ENCODE results near the gene SPON2.

Gene SPON2

DNA sequence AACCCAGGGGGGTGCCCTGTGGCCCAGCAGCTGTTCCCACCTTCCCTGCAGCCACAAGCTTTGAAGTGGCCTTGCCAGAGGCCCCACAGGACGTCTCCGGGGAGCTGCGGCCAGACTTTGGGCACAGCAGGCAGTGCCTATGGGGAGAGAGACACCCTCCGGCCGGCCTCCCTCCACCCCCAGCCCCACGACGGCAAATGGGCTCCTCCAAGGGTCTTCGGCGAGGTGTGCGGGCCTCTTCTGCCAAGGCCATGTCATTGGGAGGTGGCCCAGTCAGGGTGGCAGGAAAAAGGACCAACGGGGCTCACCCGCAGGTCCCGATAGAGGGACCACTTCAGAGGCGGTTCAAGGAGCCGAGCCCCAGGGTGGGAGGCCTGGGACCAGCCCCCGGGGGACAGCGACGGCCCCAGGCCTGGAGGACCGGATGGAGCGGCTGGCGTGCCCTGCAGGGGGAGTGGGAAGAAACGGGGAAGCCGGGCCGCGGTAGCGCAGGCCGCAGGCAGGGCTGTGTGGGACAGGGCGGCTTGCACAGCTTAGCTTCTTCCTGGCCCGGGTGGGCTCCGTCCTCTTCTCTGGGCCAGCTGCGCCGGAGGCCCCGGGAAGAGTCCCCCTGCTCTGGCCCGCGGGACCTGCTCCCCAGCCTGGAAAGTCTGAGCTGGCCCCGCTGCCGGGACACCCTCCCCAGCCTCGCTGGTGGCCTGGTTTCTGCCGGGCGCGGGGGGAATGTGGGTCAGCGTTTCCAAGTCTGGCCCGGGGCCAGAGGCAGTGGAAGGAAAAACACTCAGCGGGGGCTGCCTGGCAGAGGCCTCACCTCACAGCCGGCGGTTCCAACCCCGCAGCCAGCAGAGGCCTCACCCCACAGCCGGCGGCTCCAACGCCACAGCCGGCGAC, 21.9 kb upstream of the SPON2 start:
- no peak for DNase-seq

- no peak for DNase-seq
Observed at GRCh38 chr4:1193206-1194009, 21.0 kb upstream of the SPON2 start.

GRCh38 chr4:1192493-1193205, 20.3 kb upstream of the SPON2 start:
- no peak for DNase-seq

- no peak for DNase-seq
Observed at GRCh38 chr4:1192091-1192492, 19.7 kb upstream of the SPON2 start.

DNA sequence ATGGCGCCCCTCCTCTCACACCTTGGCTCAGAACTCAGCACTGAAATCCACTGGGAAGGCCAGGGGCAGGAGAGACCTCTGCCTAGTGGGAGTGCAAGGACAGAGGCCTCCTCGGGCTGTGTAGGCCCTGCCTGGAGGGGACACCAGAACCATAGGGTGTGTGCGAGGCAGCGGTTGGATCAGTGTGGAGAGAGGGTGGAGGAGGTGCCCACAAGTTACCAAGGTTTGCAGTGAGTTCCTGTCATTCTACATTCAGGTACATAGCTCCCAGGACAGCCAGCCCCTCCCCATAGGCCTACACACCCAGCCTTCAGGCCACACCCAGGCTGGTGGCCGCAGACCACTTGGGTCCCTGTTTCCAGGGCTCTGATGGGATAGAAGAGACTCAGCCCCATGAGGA, 19.2 kb upstream of the SPON2 start:
- DNase-seq: no peak

DNA sequence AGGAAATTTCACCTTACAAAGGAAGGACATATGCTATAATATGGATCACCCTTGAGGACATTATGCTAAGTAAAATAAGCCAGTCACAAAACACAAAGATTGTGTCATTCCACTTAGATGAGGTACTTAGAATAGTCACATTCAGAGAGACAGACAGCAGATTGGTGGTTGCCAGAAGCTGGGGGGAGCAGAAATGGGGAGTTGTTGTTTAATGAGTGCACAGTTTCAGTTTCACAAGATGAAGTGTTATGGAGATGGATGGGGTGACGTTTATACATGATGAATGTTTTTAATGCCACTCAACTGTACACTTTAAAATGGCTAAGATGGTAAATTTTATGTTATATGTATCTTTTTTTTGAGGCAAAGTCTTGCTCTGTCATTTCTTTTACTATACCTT, 14.8 kb upstream of the SPON2 start:
- DNase-seq: no peak

DNA sequence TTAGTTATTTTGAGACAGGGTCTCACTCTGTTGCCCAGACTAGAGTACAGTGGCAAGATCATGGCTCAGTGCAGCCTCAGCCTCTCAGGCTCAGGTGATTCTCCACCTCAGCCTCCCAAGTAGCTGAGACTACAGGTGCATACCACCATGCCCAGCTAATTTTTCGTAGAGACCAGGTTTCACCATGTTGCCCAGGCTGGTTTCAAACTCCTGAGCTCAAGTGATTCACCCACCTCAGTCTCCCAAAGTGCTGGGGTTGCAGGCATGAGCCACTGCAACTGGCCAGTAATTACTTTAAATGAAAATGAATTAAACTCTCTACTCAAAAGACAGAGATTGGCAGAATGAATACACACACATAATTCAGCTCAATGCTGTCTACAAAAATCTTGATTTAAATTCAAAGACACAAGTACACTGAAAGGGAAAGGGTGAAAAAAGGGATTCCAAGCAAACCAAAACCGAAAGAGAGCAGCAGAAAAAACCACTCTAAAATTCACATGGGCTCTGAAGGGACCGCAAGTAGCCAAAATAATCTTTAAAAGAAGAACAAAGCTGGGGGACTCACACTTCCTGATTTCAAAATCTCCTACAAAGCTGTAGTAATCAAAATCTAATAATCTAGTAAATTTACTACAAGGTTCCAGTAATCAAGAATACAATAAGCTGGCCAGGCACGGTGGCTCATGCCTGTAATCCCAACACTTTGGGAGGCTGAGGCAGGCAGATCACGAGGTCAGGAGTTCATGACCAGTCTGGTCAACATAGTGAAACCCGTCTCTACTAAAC, 11.8 kb upstream of the SPON2 start:
- no peak for DNase-seq

DNA sequence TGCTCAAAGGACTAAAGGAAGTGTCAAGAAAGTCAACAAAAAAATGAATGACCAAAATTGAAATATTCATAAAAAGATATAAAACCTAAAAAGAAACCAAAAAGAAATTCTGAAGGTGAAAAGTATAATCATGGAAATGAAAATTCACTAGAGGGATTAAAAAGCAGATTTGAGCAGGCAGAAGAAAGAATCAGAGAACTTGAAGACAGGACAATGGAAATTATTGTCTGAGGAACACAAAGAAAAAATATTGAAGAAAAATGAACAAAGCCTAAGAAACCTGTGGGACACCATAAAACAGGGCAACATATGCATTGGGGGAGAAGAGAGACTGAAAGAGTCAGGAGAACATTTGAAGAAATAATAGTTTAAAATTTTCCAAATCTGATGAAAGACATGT, 9.9 kb upstream of the SPON2 start:
- no peak for DNase-seq

- DNase-seq: no peak
Observed at GRCh38 chr4:1180663-1181062, 8.3 kb upstream of the SPON2 start.

DNA sequence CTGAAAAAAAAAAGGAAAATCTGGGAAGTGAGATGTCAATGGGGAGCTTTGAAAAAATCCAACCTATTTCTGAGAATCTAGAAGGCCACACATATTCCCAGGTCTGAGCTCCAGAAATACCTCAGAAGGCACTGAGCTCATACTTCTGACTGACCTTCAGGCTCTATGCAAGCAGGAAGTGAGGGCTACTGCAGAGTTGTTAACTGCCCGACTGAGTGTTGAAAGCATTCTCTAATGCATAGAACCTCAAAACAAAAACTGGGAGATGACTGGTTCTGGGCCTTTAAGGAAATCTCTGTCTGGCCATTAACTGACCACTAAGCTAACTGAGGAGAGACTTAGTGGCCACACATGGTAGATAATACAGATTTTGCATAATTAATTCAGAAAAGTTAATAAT, 7.6 kb upstream of the SPON2 start:
- no peak for DNase-seq

- no peak for DNase-seq
Observed at GRCh38 chr4:1179089-1179441, 6.7 kb upstream of the SPON2 start.

- DNase-seq: no peak
Observed at GRCh38 chr4:1178300-1179088, 6.1 kb upstream of the SPON2 start.

DNA sequence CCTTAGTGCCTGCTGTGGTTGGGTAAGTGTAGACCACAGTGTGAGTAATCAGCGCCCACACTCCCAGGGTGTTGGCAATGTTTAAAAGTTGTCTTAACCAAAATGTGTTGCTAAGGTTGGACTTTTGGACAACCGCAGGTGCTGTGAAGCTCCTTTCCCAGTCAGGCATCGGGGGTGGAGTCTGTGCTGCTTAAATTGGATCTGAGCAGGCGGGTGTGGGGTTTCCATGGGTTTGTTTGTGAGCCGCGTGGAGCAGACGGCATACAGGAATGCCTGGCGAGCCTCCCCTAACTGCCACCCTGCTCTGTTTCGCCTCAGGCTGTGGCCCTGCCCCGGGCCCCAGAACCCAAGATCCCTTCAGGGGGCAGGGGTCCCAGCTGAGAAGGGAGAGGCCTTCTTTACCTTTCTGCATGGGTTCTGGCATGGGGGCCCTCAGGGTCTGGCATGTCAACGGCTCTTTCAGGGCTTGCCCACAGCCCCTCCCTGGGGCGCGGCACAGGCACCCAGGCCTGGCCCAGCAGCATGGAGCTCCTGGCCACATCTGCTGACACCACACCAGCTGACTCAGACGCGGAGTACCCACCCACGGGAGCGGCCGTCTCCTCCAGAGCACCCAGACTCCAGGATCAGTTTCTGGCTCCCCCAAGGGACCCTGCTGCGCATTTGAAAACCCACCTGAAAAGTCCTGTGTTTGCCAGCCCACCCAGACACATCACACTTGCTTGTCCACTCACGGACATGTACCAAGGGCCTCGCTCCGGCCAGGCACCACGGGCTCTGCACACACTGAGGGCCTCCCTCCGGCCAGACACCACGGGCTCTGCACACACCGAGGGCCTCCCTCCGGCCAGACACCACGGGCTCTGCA, 5.1 kb upstream of the SPON2 start:
- no peak for DNase-seq

GRCh38 chr4:1176398-1177273, 4.3 kb upstream of the SPON2 start:
- no peak for DNase-seq

DNA sequence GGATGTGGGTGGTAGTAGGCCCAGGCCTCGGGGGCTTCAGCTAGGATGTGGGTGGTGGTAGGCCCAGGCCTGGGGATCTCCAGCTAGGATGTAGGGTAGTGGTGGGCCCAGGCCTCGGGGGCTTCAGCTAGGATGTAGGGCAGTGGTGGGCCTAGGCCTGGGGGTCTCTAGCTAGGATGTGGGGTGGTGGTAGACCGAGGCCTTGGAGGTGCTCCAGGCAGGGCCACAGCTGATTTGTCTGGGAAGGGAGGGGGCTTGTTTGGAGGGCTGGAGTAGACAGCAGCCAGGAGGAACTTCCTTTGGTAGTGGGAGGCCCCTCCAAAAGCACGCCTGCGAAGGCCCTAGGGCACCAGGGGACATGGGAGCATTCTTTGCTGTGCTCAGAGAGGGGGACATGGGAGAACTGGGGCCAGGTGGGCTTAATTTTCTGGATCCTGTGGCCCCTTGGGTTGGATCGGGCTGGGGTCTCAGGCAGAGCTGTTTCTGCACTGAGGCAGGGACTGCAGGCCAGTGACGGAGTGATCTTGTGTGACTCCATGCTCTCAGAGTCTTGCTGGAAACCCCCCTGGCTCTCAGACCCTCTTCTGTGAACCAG, 3.3 kb upstream of the SPON2 start:
- no peak for DNase-seq

DNA sequence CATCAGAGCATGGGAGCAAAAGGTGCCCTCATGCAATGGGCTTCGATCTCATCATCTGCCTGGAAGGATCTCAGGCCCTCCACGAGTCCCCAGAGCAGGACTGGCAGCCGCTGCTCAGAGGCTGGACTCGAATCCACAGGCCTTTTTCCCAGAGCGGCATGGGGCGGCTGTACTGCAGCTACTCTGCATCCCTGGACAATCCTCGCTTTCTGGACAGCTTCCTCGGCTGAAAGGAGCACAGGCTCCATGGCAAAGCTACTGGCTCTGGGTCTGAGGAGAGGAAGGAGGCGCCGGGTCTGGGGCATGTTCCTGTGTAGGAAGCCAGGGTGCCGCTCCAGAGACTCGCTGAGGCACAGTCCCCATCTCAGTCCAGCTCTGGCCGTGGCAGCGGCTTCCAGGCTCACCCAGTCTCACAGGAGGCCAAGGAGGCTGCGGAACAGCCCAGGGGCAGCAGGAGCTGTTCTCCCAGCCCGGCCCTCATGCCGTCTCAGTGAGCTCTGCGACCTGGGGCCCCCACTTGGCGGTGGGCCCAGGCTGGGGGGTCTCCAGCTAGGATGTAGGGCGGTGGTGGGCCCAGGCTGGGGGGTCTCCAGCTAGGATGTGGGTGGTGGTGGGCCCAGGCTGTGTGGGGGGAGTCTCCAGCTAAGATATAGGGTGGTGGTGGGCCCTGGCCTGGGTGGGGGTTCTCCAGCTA, 2.7 kb upstream of the SPON2 start:
- DNase-seq: no peak

DNA sequence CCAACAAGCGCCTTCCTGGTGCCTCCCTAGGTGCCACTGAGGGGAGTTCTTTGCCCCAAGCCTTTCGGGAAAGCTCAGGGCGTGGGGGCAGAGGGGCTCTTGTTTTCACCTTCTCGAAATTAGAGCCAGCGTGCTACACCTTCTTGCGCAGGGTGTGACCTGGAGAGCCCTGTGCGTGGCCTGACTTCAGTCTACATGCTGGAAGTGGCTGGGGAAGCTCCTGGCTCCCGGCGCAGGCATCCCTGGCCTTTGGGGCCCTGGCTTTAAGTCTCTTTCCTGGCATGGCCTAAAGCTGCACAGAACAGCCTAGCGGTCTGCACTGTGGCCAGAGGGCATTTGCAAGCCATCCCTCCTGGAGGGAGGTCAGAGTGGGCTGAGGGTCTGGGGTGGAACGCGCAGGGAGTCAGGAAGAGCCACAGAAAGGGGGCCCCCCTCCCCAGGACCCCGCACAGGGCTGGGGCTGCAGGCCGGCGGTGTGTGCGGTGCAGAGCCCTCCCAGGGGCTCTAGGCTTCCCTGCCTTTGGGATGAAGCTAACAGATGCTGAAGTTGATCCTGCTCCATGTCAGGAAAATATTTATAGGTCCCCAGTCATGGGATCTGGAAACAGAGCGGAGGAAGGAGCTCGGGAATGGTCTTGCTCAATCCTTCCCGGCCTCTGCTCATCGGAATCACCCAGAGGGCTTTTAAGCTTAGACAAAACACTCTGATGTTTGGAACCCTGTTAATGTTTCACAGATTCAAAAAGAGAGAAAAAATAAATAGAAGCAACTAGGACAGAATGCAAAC, 781 bp upstream of the SPON2 start:
- DNase-seq: no peak
